OCI-LY1 (cell line): ENCODE results near the gene PLA2G15.
A peak's percentile ranks its signal among the peaks of the same experiment; 100 is the strongest.

Source experiments
- H2AFZ ChIP-seq: fragments of 200-600 bp; sonication (generic), shearing (Covaris generic); 2 replicates; pipeline ENCODE4 v1.6.0; 2014; ENCODE audit warnings: antibody characterized with exemption, mild to moderate bottlenecking, low read length
- H3F3A ChIP-seq: fragments of 200-600 bp; sonication (generic), shearing (Covaris generic); 2 replicates; pipeline ENCODE4 v1.6.0; 2014; ENCODE audit warnings: mild to moderate bottlenecking, antibody characterized with exemption, low read length, moderate library complexity; ENCODE audit not compliant: insufficient read depth
- H3K27ac ChIP-seq: fragments of 200-600 bp; sonication (generic); 2 replicates; pipeline ENCODE4 v1.5.1; 2014; ENCODE audit warnings: low read length, mixed run types, mild to moderate bottlenecking, low read depth; ENCODE audit not compliant: poor library complexity, severe bottlenecking
- H3K27me3 ChIP-seq: fragments of 200-600 bp; sonication (generic); 2 replicates; pipeline ENCODE4 v1.6.0; 2014; ENCODE audit warnings: antibody characterized with exemption, mild to moderate bottlenecking, low read length, moderate library complexity; ENCODE audit not compliant: insufficient read depth
- H3K36me3 ChIP-seq: fragments of 200-600 bp; sonication (generic); 2 replicates; pipeline ENCODE4 v1.6.1; 2014; ENCODE audit warnings: mild to moderate bottlenecking, antibody characterized with exemption, low read length, moderate library complexity, mixed read lengths; ENCODE audit not compliant: insufficient read depth
- H3K4me1 ChIP-seq: fragments of 200-600 bp; sonication (generic); 2 replicates; pipeline ENCODE4 v1.5.1; 2014; ENCODE audit warnings: mild to moderate bottlenecking, low read length, moderate library complexity; ENCODE audit not compliant: insufficient read depth, severe bottlenecking
- H3K4me2 ChIP-seq: fragments of 200-600 bp; sonication (generic), shearing (Covaris generic); 2 replicates; pipeline ENCODE4 v1.6.1; 2014; ENCODE audit warnings: low read length
- H3K4me3 ChIP-seq: fragments of 200-600 bp; sonication (generic); 2 replicates; pipeline ENCODE4 v1.5.1; 2014; ENCODE audit warnings: low read length, low read depth, mild to moderate bottlenecking, mixed read lengths; ENCODE audit not compliant: poor library complexity, severe bottlenecking
- H3K79me2 ChIP-seq: fragments of 200-600 bp; shearing (Covaris generic); 2 replicates; pipeline ENCODE4 v1.6.1; 2016; ENCODE audit warnings: mixed run types, low read length, mixed read lengths; ENCODE audit not compliant: insufficient read depth
- H3K9ac ChIP-seq: fragments of 200-600 bp; sonication (generic), shearing (Covaris generic); 2 replicates; pipeline ENCODE4 v1.6.1; 2014; ENCODE audit warnings: mild to moderate bottlenecking, low read length, mixed read lengths
- H3K9me2 ChIP-seq: fragments of 200-600 bp; sonication (generic), shearing (Covaris generic); 2 replicates; pipeline ENCODE4 v1.6.1; 2014; ENCODE audit warnings: low read depth, mild to moderate bottlenecking, low read length, mixed read lengths
- H3K9me3 ChIP-seq: fragments of 200-600 bp; shearing (Covaris generic); 2 replicates; pipeline ENCODE4 v1.6.1; 2014; ENCODE audit warnings: low read length, mixed read lengths
- H4K20me1 ChIP-seq: fragments of 200-600 bp; sonication (generic), shearing (Covaris generic); 2 replicates; pipeline ENCODE4 v1.6.0; 2016; ENCODE audit warnings: mild to moderate bottlenecking, low read length; ENCODE audit not compliant: insufficient read depth
- EZH2 ChIP-seq: fragments of 200-600 bp; sonication (generic), shearing (Covaris generic); IDR thresholded peaks from 2 replicates; pipeline ENCODE4 v1.8.0; 2017; ENCODE audit warnings: borderline replicate concordance, mixed run types, mild to moderate bottlenecking, antibody characterized with exemption, low read length, moderate library complexity, mixed read lengths

Gene PLA2G15

DNA sequence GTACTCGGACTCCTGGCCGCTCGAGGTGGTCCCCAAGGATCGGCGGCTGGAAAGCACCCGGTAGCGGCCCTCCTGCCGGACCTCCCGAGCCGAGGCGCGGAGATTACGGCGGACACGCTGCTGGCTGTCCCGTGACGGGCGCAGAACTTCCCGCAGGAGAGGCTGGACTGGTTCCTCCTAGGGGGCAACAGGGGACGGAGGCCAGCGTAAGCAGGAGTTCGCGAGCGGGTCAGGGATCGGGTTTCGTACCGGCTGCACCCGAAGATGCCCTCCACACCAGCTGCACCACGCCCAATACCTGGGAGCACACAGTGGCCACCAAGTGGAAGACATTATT is 65.2 kb downstream of the PLA2G15 start:
- TF ChIP-seq EZH2, result no peak
- Histone ChIP-seq H4K20me1 (no peaks in the 10 kb centered on the region), H3K9me3 (no peaks in the 10 kb centered on the region), H2AFZ (no peak overlapping the region), H3K27me3 (no peaks in the 10 kb centered on the region), H3K79me2 (peaks cover 29% of the 10 kb centered on the region), H3K9ac (peak overlapping the region; percentile 82), H3K27ac (peak overlapping the region; percentile 61), H3K36me3 (peaks cover 49% of the 10 kb centered on the region), H3K4me2 (peak overlapping the region; percentile 92), H3K9me2 (no peaks in the 10 kb centered on the region), H3K4me1 (peaks cover 36% of the 10 kb centered on the region), H3F3A (no peaks in the 10 kb centered on the region), H3K4me3 (peak overlapping the region; percentile 83)
